Measurements from ENCODE around the gene CD177.
"Not testable (repeated sequence)": the region's sequence is repeated elsewhere in the genome, so short reads cannot be mapped to it uniquely, and the experiment has no call there.

Gene CD177

DNA sequence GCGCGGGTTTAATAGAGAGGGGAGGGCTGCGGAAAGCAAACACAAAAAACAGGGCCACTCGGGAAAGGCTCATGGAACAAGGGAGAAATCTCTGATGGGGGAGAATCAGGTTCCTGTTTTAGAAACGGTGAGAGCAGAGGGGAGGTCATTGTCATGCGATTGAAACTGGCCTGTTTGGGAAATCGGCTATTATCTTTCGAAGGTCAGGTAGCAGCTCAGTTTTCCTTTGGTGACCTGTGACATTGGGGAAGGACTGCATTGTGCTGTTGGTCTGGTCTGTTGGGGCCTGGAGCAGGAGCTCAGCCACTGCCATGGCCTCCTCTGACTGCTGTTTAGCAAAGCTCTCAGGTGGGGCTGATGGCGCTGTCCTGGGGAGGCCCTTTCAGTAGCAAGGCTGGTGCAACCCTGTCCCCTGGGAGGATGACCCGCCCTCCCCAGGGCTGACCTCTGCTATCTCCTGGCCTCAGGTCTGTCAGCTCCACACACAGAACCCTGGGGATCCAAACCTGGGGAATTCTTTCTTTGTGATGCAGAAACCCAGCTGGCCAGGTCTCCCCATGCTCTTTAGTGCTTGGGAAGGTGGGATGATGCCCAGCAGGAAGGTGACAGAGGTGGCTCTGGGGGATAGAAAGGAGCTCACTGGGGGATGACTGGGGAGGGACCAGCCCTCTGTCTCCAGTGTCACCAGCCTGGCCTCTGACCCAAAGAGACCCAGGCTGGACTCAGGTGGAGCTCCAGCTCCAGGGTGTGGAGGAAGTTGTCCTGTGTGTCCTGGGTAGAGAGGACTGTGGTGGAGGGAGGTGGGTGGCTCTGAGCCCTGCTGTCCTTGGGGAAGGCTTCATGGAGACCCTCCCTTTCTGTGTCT is 21.2 kb upstream of the CD177 start:
- H3K4me3 ChIP-seq (ENCODE audit: low read depth, low read length), result no peak overlapping the region

- H3K4me3 ChIP-seq (ENCODE audit: low read depth, low read length), result not testable (repeated sequence)
Observed at GRCh38 chr19:43336508-43336907, 17.0 kb upstream of the CD177 start.

DNA sequence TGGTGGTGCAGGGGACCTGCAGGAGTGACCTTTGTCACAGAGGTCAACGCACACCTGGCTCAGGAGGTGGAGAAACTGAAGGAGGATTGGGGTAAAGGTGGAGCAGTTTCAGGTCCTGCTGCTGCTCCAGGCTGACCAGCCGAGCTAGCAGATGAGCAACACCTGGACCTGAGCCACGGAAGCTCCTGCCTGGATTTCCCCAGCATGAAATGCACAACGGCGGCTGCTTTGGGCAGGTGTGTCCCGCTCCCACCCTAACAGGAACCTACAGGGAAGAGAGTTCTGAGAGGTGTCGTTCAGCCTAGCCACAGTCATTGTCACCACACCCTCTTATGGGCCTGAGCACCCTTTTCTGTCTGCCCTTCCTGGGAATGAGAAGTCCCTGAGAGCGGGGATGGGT is 15.7 kb upstream of the CD177 start:
- H3K4me3 ChIP-seq (ENCODE audit: low read depth, low read length), result no peak overlapping the region

DNA sequence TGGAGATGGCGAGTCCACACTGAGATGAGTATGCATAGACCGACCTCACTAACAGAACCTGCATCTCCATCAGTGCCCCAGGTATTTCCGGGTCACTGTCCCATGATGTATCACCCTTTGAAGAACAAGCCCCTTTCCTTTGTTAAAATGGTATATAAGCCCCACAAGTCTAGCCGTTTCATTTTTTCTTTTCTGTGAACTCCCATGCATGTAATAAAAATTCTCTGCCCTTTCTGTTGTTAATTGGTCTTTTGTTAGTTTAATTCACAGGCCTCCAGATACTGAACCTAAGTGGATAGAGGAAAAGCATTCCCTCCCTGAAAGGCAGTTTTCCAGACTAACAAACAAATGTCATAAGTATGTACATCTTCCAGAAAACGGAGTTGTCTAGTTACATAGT is 15.0 kb upstream of the CD177 start:
- H3K4me3 ChIP-seq (ENCODE audit: low read depth, low read length), result no peak overlapping the region

GRCh38 chr19:43339243-43339930 is 14.1 kb upstream of the CD177 start:
- H3K4me3 ChIP-seq (ENCODE audit: low read depth, low read length), result not testable (repeated sequence)

DNA sequence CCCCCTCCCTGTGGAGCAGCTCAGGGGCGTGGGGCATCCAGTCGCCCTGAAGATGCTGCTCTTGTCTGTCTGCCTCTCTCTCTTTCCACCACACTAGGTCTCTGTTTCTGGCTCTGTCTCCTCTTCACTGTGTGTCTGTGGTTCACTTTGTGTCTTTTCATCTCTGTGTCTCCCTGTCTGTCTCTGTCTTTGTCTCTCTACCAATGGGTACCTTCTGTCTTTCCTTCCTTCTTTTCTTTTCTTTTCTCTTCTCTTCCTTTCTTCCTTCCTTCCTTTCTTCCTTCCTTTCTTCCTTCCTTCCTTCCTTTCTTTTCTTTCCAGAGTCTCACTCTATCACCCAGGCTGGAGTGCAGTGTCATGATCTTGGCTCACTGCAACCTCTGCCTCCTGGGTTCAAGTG is 13.4 kb upstream of the CD177 start:
- H3K4me3 ChIP-seq (ENCODE audit: low read depth, low read length), result not testable (repeated sequence)

GRCh38 chr19:43341098-43341497 is 12.4 kb upstream of the CD177 start:
- H3K4me3 ChIP-seq (ENCODE audit: low read depth, low read length), result not testable (repeated sequence)

GRCh38 chr19:43342104-43342503 is 11.4 kb upstream of the CD177 start:
- H3K4me3 ChIP-seq (ENCODE audit: low read depth, low read length), result not testable (repeated sequence)

GRCh38 chr19:43344347-43344925 is 9.1 kb upstream of the CD177 start:
- not testable (repeated sequence) for H3K4me3 ChIP-seq (ENCODE audit: low read depth, low read length)

DNA sequence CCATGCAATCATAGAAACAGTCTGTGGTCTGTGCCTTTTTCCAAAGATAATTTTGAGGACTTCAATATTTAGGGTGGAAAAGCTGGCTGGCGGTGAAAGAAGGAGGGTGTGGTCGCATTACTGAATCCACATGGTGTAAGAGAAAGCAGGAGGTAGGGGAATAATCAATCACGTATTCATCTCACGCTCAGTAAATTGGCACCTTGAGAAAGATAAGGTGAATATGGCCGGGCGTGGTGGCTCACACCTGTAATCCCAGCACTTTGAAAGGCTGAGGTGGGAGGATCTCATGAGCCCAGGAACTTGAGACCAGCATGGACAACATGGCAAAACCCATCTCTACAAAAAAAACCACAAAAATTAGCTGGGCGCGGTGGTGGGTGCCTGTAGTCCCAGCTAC is 3.7 kb upstream of the CD177 start:
- H3K4me3 ChIP-seq (ENCODE audit: low read depth, low read length), result not testable (repeated sequence)

- no peak overlapping the region for H3K4me3 ChIP-seq (ENCODE audit: low read depth, low read length)
Observed at GRCh38 chr19:43351998-43352746, 1.3 kb upstream of the CD177 start.

DNA sequence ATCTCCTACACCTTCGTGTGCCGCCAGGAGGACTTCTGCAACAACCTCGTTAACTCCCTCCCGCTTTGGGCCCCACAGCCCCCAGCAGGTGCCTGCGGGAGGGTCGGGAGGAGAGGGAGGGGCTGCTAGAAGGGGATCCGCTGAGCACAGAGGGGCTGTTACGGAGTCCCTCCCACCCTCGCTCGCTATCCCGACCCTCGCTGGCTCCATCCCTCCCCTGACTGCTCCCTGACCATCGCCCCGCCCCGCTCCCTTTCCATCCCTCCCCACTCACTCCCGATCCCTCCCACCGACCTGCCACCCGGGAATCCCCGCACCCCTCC is 780 bp downstream of the CD177 start:
- H3K4me3 ChIP-seq (ENCODE audit: low read depth, low read length), result peak overlapping the region; percentile 69

DNA sequence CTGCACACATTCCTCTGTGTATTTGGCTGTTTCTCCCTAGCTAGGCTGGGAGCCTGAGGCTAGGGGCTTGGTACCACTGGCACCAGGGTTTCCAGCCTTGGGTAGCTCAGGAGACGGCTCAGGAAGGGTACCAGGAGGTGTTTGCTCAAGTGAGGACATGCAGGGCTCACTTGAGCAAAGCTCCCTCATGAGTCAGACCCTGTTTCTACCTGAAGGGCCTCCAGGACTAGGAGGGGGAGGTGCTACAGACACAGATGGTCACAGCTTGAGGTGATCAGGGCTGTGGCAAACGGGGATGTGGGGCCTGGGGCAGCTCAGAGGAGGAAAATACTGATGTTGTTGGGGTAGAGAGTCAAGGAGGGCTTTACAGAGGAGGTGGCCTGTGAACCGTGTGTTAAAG is 3.3 kb downstream of the CD177 start:
- H3K4me3 ChIP-seq (ENCODE audit: low read depth, low read length), result not testable (repeated sequence)

DNA sequence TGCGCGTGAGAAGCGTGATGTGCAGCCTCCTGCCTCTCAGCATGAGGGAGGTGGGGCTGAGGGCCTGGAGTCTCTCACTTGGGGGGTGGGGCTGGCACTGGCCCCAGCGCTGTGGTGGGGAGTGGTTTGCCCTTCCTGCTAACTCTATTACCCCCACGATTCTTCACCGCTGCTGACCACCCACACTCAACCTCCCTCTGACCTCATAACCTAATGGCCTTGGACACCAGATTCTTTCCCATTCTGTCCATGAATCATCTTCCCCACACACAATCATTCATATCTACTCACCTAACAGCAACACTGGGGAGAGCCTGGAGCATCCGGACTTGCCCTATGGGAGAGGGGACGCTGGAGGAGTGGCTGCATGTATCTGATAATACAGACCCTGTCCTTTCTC is 8.7 kb downstream of the CD177 start:
- no peak overlapping the region for H3K4me3 ChIP-seq (ENCODE audit: low read depth, low read length)

- H3K4me3 ChIP-seq (ENCODE audit: low read depth, low read length), result no peak overlapping the region
Observed at GRCh38 chr19:43362745-43363144, 9.3 kb downstream of the CD177 start.

DNA sequence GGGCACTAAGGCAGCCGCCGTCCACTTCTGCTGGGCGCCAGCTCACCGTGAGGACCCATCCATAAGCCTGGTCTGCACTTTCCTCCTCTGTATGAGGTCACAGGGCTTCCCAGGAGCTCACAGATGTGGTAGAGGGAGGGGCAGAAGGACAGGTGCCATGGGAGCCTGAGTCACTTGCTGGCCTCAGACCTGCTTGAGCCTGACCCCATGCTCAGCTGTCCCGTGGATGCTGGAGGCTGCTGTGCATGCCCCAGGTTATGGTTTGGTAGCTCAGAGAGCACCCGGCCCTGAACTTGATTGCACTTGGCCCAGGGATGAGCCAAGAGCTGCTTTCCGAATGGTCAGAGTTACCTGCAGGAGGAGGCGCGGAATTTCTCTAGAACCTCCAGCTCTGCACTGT is 12.2 kb downstream of the CD177 start:
- not testable (repeated sequence) for H3K4me3 ChIP-seq (ENCODE audit: low read depth, low read length)

DNA sequence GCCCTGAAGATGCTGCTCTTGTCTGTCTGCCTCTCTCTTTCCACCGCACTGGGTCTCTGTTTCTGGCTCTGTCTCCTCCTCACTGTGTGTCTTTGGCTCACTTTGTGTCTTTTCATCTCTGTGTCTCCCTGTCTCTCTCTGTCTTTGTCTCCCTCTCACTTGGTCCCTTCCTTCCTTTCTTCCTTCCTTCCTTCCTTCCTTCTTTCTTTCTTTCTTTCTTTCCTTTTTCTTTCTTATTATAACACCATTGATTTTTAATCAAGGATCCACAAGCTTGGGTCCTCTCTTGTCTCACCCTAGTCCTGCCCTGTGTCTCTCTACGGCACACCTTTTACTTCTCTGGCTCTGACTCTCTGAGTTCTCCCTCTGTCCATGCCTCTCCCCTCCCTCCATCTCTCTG is 14.3 kb downstream of the CD177 start:
- H3K4me3 ChIP-seq (ENCODE audit: low read depth, low read length), result no peak overlapping the region

GRCh38 chr19:43368897-43369296 is 15.4 kb downstream of the CD177 start:
- not testable (repeated sequence) for H3K4me3 ChIP-seq (ENCODE audit: low read depth, low read length)

DNA sequence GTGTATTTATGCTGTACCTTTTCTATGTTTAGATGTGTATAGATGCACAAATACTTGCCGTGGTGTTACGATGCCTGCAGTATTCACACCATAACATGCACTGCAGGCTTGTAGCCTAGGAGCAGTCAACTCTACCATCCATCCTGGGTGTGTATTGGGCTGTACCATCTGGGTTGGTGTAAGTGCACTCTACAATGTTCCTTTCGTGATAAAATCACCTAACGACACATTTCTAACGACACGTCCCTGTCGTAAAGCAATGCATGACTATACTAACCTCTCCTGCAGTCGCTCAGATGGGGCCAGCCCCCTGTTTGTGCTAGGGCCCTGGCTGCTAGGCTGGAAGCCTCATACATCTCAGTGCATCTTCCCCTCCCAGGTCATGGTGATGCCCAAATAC is 18.4 kb downstream of the CD177 start:
- no peak overlapping the region for H3K4me3 ChIP-seq (ENCODE audit: low read depth, low read length)

GRCh38 chr19:43372462-43372861 is 19.0 kb downstream of the CD177 start:
- no peak overlapping the region for H3K4me3 ChIP-seq (ENCODE audit: low read depth, low read length)

DNA sequence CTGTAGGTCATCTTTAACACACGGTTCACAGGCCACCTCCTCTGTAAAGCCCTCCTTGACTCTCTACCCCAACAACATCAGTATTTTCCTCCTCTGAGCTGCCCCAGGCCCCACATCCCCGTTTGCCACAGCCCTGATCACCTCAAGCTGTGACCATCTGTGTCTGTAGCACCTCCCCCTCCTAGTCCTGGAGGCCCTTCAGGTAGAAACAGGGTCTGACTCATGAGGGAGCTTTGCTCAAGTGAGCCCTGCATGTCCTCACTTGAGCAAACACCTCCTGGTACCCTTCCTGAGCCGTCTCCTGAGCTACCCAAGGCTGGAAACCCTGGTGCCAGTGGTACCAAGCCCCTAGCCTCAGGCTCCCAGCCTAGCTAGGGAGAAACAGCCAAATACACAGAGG is 24.1 kb downstream of the CD177 start:
- not testable (repeated sequence) for H3K4me3 ChIP-seq (ENCODE audit: low read depth, low read length)

GRCh38 chr19:43380008-43380407 is 26.5 kb downstream of the CD177 start:
- H3K4me3 ChIP-seq (ENCODE audit: low read depth, low read length), result peak overlapping the region; percentile 4
